Thoracic aorta (tissue), 2 donors: ENCODE results near the gene S1PR5. TPM values are rescaled to one million over a fixed set of nuclear protein-coding genes. Genes with fewer than 3 reads are reported as not detected.

Experiments
- ATAC-seq: fragments of 150-250 bp; one replicate; pipeline ENCODE4 v1.8.0; 2017; ENCODE audit warnings: low read depth; ENCODE audit not compliant: insufficient number of reproducible peaks, low FRiP score
- DNase-seq: peaks from one replicate; pipeline ENCODE4 v3.0.0-alpha.2; 2020; ENCODE audit warnings: low spot score
- H3K27ac ChIP-seq, 2 donors: fragments of 200-600 bp; sonication (generic); 1 replicate in 1 of 2; 2 replicates in 1 of 2; pipeline ENCODE4 v1.5.1; 2016; ENCODE audit warnings: mild to moderate bottlenecking in 2 of 2, moderate library complexity in 2 of 2
- H3K27me3 ChIP-seq: fragments of 200-600 bp; sonication (generic); replicated peaks from 2 replicates; pipeline ENCODE4 v1.6.0; 2016; ENCODE audit warnings: mild to moderate bottlenecking; ENCODE audit not compliant: insufficient read depth
- H3K36me3 ChIP-seq: fragments of 200-600 bp; sonication (generic); one replicate; pipeline ENCODE4 v1.5.1; 2016
- H3K4me1 ChIP-seq, 2 donors: fragments of 200-600 bp; sonication (generic); 1 replicate in 1 of 2; 2 replicates in 1 of 2; pipeline versions ENCODE4 v1.5.1 to v1.6.0; 2016; ENCODE audit warnings: low read depth in 2 of 2, mild to moderate bottlenecking in 1 of 2; ENCODE audit not compliant: control insufficient read depth in 1 of 2
- H3K4me3 ChIP-seq: fragments of 200-600 bp; sonication (generic); 2 replicates; pipeline ENCODE4 v1.5.1; 2016; ENCODE audit warnings: mild to moderate bottlenecking
- H3K9me3 ChIP-seq: fragments of 200-600 bp; sonication (generic); 2 replicates; pipeline ENCODE4 v1.5.1; 2016
- total RNA-seq, 2 donors: library from RNA; depleted of rRNA; stranded (reverse); fragments of >200 nt; gene quantifications; one replicate each; pipeline versions ENCODE4 v1.1.0 to v1.2.3, GENCODE V29; 2016
- TF ChIP-seq, protein P1 (sequence below): fragments of 200-600 bp; sonication (generic); IDR thresholded peaks from one replicate; pipeline ENCODE4 v1.5.1; 2019; ENCODE audit warnings: antibody characterized with exemption

The S1PR5 gene
- total RNA-seq, 2 donors from 2014 or later: 2.4 to 8.7 TPM

DNA sequence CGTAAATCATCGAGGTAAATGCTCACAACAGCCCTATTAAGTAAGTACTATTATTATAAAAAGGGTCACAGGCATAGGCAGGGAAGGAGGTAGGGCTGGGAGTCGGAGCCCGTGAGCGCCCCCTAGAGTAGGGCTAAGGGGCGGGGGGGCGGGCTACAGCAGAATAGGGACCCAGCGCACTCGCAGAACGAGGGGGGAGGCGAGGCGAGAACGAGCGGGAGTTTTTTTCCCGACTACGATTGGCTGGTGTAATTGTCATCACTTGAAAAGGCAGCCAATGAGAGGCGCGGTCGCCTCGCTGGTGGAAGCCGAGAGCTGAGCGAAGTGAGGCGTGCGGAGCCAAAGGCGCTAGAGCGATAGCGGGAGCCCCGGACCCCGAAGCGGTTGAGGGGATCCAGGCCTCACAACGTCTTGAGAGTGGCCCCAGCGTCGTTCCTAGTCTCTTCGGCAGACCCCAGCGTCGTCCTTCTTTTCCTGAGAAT lies 38.3 kb downstream of the S1PR5 start:
- Histone ChIP-seq H3K36me3 (no peaks in the 10 kb centered on the region), H3K9me3 (no peaks in the 10 kb centered on the region), H3K27me3 (no peaks in the 10 kb centered on the region), H3K4me3 (peak overlapping the region; percentile 72), H3K27ac (peak overlapping the region in 1 of 2 donors; percentile 5), H3K4me1 (peaks cover 6 to 9% of the 10 kb centered on the region in 2 donors)
- peak; percentile 94 for ATAC-seq
- DNase-seq: peak; percentile 83
- TF ChIP-seq, protein P1, sequence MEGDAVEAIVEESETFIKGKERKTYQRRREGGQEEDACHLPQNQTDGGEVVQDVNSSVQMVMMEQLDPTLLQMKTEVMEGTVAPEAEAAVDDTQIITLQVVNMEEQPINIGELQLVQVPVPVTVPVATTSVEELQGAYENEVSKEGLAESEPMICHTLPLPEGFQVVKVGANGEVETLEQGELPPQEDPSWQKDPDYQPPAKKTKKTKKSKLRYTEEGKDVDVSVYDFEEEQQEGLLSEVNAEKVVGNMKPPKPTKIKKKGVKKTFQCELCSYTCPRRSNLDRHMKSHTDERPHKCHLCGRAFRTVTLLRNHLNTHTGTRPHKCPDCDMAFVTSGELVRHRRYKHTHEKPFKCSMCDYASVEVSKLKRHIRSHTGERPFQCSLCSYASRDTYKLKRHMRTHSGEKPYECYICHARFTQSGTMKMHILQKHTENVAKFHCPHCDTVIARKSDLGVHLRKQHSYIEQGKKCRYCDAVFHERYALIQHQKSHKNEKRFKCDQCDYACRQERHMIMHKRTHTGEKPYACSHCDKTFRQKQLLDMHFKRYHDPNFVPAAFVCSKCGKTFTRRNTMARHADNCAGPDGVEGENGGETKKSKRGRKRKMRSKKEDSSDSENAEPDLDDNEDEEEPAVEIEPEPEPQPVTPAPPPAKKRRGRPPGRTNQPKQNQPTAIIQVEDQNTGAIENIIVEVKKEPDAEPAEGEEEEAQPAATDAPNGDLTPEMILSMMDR: peak; percentile 81

DNA sequence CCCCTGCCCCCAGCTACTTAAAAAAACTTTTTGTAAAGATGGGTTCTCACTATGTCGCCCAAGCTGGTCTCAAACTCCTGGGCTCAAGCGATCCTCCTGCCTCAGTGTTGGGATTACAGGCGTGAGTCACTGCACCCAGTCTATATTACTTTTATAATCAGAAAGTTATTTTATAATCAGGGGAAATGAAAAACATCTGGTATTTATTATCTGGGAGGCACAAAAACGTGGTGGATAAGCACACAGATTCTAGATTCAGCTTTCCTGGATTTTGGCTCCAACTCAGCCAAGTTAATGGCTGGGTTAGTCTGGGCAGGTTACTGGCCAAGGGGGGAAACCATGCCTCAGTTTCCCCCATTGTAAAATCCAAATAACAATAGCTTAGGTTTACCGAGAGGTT lies 38.8 kb downstream of the S1PR5 start:
- H3K9me3 ChIP-seq: no peaks in the 10 kb centered on the region
- H3K27me3 ChIP-seq: no peaks in the 10 kb centered on the region
- H3K4me1 ChIP-seq: peaks cover 6 to 9% of the 10 kb centered on the region in 2 donors
- H3K27ac ChIP-seq: no peak overlapping the region
- ATAC-seq (no peak), DNase-seq (no peak)
- H3K36me3 ChIP-seq: no peaks in the 10 kb centered on the region
- TF ChIP-seq, protein P1: no peak
- H3K4me3 ChIP-seq: peak overlapping the region; percentile 72

DNA sequence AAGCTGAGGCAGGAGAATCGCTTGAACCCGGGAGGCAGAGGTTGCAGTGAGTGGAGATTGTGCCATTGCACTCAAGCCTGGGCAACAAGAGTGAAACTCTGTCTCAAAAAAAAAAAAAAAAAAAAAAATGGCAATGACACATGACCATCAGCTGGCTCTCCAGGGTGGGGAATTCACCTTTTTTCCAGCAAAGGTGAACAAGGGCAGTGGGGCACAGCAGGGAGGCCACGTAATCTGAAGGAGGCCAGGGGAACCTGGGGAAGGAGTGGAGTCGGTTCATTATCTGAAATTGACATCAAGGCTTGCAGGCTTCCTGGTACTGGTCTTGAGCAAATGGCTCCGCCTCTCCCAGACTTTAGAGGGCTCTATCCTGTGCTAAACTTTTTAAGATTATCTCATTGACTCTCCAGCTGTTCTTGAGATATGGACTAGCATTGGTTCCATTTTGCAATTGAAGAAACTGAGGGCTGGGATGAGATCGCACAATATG lies 42.2 kb downstream of the S1PR5 start:
- no peak for DNase-seq
- Histone ChIP-seq H3K36me3 (no peaks in the 10 kb centered on the region), H3K4me3 (no peak overlapping the region), H3K27me3 (no peaks in the 10 kb centered on the region), H3K27ac (no peak overlapping the region), H3K4me1 (peaks cover 6 to 9% of the 10 kb centered on the region in 2 donors), H3K9me3 (no peaks in the 10 kb centered on the region)
- TF ChIP-seq, protein P1: no peak
- no peak for ATAC-seq

DNA sequence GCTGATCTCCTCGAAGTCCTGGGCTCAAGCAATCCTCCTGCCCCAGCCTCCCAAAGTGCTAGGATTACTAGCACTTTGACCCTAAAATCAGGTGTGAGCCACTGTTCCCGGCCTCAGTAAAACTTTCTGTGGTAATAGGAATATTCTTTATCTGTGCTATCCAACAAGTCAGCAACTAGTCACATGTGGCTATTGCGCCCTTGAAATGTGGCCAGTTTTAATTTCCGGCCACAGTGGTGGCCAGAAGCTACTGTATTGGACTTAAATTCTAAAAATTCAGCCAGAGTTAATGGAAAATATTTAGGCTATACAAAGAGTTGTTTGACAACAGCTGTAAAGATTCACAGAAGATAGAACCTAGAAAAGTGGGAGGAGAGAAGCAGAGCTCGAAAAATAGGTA lies 44.1 kb downstream of the S1PR5 start:
- Histone ChIP-seq H3K9me3 (no peaks in the 10 kb centered on the region), H3K4me3 (no peak overlapping the region), H3K4me1 (peaks cover 0 to under 1% of the 10 kb centered on the region in 2 donors), H3K36me3 (no peaks in the 10 kb centered on the region), H3K27me3 (no peaks in the 10 kb centered on the region), H3K27ac (no peak overlapping the region)
- TF ChIP-seq, protein P1: no peak
- no peak for ATAC-seq
- DNase-seq: no peak

DNA sequence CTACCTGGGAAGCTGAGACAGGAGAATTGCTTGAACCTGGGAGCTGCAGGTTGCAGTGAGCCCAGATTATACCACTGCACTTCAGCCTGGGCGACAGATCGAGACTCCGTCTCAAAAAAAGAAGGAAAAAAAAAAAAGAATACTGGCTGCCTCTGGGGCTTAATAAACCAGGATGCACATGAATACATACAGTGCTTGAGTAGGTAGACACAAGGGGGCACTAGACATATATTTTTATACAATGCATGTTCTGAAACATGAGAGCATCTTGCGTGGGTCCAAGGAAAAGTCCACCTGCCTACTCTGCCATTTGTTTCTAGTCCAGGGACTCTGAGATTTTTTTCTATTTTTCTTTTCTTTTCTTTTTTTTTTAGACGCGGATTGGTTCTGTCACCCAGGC lies 45.3 kb downstream of the S1PR5 start:
- ATAC-seq: no peak

More for the DNA sequence above, 45.3 kb downstream of the S1PR5 start:
- Histone ChIP-seq H3K27me3 (no peaks in the 10 kb centered on the region), H3K9me3 (no peaks in the 10 kb centered on the region), H3K4me3 (no peak overlapping the region), H3K27ac (no peak overlapping the region), H3K36me3 (peaks cover 5% of the 10 kb centered on the region), H3K4me1 (no peaks in the 10 kb centered on the region)
- no peak for DNase-seq
- TF ChIP-seq, protein P1: peak; percentile 6
